ENCODE measurements around the gene C1QTNF2. TPM values are rescaled to one million over a fixed set of nuclear protein-coding genes. Genes with fewer than 3 reads are reported as not detected.

Gene C1QTNF2
- total RNA-seq, 2 donors from 2014 or later: 1.2 to 2.3 TPM

DNA sequence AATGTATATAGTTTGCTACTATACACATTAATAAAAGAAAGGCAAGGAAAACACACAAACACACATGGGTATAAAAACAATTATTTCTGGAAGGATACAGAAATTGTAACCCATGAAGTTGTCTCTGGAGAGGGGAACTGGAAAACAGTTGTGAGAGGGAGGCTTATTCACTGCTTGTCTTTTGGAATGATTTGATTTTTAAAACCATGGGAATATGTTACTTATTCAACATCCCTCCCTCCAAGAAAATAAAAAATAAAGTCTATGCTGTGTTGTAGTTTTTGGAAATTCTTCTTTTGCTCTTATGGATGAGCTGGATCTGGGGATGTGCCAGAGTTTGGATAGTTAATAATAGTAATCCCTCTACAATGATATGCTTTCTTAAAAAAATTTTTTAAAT lies 6.0 kb upstream of the C1QTNF2 start:
- ATAC-seq (no peak), DNase-seq (no peak)
- intact Hi-C loops (cut with DNase I): no loop called here

GRCh38 chr5:160375701-160376100 lies 5.3 kb upstream of the C1QTNF2 start:
- DNase-seq (no peak), ATAC-seq (no peak)
- intact Hi-C loops (cut with DNase I): no loop called here

DNA sequence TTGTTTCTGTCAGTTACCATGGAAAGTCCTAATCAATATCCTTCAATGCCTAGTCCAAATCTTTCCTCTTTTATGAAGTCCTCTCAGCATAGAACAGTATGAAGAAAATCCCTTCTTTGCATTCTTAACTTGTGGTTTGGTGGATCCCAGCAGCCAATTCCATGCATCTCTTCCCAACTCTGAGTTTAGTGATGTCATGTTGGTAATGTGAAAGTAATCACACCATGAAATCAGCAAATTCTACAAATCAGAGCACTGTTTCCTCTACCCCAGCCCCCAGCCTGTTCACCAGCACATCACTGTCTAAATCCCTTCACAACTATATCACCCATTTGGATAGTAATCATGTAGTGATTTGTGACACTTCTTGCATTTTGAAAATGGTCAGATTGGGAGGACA lies 4.7 kb upstream of the C1QTNF2 start:
- no peak for ATAC-seq
- intact Hi-C loops (cut with DNase I): no loop called here
- no peak for DNase-seq

DNA sequence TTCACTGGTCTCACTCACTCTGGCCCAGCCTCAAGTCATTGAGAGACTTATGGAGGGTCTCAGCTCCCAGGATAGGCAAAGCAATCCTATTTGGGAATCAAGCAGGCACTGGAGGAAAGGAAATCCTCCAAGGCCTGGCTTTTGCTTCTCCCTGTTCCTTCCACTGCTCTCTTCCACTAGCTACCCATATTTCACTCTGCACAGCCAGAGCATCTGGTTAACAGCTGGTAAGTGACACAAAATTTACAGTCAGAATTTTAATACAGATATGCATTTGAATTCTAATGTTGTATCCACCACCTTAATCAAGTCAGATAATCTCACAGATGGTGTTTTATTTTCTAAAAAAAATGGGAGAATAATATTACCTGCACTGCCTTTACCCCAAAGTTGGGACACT lies 868 bp upstream of the C1QTNF2 start:
- intact Hi-C loops (cut with DNase I): no loop called here
- no peak for DNase-seq

GRCh38 chr5:160370713-160371034 lies 248 bp upstream of the C1QTNF2 start:
- DNase-seq: no peak

More for the DNA sequence above, 868 bp upstream of the C1QTNF2 start:
- ATAC-seq: no peak

GRCh38 chr5:160367885-160368284 lies 2.5 kb downstream of the C1QTNF2 start:
- ATAC-seq: no peak

More at GRCh38 chr5:160370713-160371034, 248 bp upstream of the C1QTNF2 start:
- intact Hi-C loops (cut with DNase I): no loop called here
- ATAC-seq: no peak

GRCh38 chr5:160367261-160367660 lies 3.2 kb downstream of the C1QTNF2 start:
- DNase-seq: no peak
- ATAC-seq: no peak
- intact Hi-C loops (cut with DNase I): no loop called here

More at GRCh38 chr5:160367885-160368284, 2.5 kb downstream of the C1QTNF2 start:
- intact Hi-C loops (cut with DNase I): no loop called here
- DNase-seq: no peak

DNA sequence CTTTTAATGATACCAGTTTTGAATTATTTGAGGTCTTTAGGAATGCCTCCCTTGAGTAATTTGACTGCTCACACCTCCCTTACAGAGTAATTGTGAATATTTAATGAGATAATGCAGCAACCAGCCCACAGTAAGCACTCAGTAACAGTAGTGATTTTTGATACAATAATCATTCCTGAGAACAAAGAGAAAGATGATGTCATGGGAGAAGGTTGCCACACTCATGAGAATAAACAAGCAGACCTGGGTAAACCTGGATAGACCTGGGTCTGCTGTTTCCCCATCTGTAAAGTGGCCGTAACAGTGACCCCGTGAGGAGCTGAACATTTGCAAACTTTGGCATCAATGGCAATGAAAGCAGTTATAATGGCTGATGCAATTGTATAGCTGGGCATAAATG lies 4.2 kb downstream of the C1QTNF2 start:
- intact Hi-C loops (cut with DNase I): no loop called here
- DNase-seq (no peak), ATAC-seq (no peak)

DNA sequence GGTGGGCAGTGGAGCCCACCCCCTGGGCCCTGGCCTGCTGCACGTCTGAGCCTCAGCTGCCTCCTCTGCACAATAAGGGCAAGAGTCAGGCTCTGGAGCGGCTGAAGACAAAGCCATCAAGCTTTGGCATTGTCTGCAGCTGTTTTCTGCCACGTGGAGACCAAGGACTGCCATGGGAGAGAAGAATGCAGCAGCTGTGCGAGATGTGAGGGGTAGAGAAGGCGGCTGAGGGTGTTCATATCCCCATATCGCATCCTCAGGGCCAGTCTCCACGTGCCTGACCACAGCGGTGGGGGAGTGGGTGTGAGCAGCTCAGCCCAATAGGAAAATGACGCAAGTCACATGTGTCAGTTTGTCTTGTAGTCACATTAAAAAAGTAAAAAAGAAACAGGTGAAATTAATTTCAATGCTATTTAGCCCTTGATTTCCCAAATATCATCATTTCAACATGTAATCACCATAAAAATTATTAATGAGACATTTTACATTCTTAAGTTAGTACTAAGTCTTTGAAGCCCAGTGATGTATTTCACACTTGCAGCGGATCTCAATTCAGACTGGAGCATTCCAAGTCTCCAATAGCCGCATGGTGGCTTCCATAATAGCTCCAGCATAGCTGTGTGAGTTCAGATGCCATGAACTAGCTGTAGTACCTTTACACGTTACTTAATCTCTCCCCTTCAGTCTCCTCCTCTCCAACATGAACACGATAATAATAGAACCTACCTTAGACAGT lies 6.6 kb downstream of the C1QTNF2 start:
- DNase-seq: no peak
- intact Hi-C loops (cut with DNase I): no loop called here
- peak; percentile 12 to 15 for ATAC-seq

DNA sequence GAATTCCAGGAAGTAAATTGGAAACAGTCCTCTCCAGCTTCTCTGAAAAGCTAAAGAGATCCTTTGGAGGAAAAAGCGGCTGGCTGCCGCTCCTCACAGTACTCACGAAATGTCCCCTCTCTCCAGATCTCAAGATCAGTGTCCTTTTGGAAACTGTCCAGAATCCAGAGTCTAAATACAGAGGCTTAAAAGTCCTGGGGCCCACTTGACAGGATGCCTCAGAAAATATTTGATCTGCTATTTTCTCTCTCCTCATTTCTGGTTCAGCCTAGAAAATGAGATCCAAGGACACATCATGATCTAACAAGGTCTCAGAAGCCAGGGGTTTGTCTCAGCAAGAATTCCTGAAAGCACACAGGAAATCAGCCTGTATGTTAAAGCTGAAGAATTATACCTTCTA lies 7.2 kb downstream of the C1QTNF2 start:
- intact Hi-C loops (cut with DNase I): no loop called here
- ATAC-seq (peak; percentile 5 to 32), DNase-seq (no peak)

- ATAC-seq (no peak), DNase-seq (no peak)
- intact Hi-C loops (cut with DNase I): no loop called here
Measured at GRCh38 chr5:160361624-160362228, 8.7 kb downstream of the C1QTNF2 start.

DNA sequence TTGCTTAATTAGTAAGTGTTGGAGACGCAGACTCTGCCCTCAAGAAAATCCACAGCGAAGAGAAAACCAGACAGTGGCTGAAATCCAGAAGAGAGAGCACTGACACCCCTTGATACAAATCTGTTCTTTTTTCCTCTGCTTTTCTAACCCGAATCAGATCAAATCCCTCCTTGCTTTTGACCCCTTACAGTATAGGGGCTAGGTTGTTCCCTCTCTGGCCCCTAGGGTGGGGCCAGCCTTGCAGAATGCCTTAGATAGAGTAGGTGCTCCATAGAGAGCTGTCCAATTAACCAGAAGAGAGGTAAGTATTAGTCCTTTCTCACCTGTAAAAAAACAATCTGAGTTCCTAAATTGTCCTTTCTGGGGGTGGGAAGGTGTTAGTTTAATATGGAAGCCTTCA lies 10.1 kb downstream of the C1QTNF2 start:
- DNase-seq: no peak
- intact Hi-C loops (cut with DNase I): no loop called here
- no peak for ATAC-seq

GRCh38 chr5:160359816-160360215 lies 10.6 kb downstream of the C1QTNF2 start:
- ATAC-seq: no peak
- intact Hi-C loops (cut with DNase I): no loop called here
- no peak for DNase-seq

DNA sequence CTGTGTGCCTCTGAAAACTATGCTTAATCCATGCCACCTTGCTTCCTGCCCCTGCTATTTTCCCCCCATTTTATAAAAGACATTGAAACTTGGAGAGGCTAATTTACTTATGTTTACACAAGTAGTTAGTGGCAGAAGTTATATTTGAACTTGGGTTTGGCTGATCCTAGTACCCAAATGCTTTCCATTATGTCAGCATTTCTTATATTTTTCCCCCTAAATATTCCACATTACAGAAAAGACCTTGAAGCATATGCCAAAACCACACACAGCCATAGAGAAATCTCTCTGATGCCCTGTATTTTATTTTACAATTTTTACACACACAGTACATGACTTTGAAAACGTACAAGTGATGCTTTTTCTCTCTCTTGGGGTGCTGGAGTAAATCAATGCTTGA lies 11.2 kb downstream of the C1QTNF2 start:
- ATAC-seq: no peak
- DNase-seq: no peak
- intact Hi-C loops (cut with DNase I): no loop called here

- ATAC-seq: peak; percentile 66 to 87
- DNase-seq: peak; percentile 48
- intact Hi-C loops (cut with DNase I): no loop called here
Measured at GRCh38 chr5:160357861-160358411, 12.5 kb downstream of the C1QTNF2 start.

DNA sequence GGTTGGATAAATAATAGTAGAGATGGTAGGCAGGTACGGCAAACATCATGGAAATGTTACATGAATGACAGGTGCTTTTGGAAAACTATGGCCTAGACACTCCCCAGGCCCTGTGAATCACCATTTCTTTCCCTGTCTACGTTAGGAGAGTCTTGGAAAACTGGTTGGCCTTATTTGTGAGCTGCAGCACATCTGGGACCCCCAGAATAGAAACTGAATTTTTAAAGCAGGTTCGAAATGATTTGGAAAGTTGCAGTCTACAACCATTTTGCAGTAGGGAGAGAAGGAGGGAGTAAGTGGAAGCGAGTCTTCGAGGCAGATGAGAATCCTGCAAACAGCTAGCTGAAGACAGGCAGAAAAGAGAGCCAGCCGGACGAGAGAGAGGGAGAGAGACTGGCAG lies 13.0 kb downstream of the C1QTNF2 start:
- ATAC-seq (no peak), DNase-seq (no peak)
- intact Hi-C loops (cut with DNase I): no loop called here

GRCh38 chr5:160356550-160357347 lies 13.7 kb downstream of the C1QTNF2 start:
- DNase-seq (no peak), ATAC-seq (no peak)
- intact Hi-C loops (cut with DNase I): no loop called here

DNA sequence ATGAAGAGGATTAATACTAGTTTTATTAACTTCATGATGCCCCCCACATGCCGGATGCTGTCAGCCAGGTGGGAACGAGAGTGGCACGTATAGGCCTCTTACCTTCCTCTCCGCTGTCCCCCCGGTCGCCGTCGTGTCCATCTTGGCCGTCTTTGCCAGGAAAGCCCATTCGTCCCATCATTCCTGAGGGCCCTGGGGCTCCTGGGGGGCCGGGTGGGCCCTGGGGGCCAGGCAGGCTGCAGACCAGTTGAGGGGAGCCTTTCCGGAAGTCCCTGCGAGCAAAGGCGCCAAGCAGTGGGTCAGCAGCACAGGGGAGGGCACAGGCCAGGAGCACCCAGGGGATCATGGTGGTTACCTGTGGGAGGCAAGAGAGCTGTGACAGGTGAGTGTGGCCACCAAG lies 15.8 kb downstream of the C1QTNF2 start:
- intact Hi-C loops (cut with DNase I): no loop called here
- ATAC-seq: no peak
- no peak for DNase-seq

DNA sequence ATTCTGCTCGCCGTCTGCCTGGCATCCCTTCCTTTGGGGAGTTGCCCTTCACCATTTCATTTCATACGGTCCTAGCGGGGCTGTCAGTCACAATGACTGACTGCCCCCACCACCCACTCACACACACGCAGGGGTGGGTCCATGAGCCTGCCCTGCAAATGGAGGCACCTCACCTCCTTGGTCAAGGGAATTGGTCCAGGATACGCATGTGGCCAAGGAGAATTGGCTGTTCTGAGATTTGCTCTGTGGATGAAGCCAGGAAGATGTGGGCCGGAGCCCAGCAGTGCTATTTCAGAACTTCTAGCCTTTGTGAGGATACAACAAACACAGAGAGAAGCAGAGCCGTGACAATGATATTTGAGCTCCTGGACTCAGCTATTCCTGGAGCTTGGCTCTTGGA lies 17.0 kb downstream of the C1QTNF2 start:
- peak; percentile 9 to 35 for ATAC-seq
- intact Hi-C loops (cut with DNase I): no loop called here
- no peak for DNase-seq

GRCh38 chr5:160352308-160352707 lies 18.1 kb downstream of the C1QTNF2 start:
- intact Hi-C loops (cut with DNase I): no loop called here
- DNase-seq: no peak
- no peak for ATAC-seq
